GM12874 (cell line): ENCODE results near the gene VAPB.

ENCODE experiments used
- TF ChIP-seq, protein P1 (sequence below): IDR thresholded peaks from 2 replicates; pipeline ENCODE4 v1.5.1; 2011; ENCODE audit warnings: low read depth, mild to moderate bottlenecking, control low read depth, low read length, moderate library complexity; ENCODE audit not compliant: insufficient read depth

The VAPB gene

DNA sequence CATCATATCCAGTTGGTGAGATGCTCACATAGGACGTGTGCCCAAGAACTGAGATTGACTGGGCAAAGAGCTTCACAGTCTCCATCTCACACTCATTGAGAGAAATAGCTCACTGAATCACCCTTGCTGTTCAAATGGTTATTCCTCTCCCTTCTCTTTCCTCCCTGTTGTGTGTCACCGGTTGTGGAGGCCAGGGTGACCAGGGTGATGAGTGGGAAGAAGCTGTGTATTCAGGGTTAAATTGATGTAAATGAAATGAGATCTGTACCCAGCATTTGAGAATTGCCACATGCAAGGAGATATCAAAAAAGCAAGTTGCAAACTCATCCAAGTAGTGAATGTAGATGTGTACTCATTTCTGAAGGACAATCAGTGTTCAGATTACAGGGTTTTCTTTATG lies 36.6 kb upstream of the VAPB start:
- TF ChIP-seq, protein P1, sequence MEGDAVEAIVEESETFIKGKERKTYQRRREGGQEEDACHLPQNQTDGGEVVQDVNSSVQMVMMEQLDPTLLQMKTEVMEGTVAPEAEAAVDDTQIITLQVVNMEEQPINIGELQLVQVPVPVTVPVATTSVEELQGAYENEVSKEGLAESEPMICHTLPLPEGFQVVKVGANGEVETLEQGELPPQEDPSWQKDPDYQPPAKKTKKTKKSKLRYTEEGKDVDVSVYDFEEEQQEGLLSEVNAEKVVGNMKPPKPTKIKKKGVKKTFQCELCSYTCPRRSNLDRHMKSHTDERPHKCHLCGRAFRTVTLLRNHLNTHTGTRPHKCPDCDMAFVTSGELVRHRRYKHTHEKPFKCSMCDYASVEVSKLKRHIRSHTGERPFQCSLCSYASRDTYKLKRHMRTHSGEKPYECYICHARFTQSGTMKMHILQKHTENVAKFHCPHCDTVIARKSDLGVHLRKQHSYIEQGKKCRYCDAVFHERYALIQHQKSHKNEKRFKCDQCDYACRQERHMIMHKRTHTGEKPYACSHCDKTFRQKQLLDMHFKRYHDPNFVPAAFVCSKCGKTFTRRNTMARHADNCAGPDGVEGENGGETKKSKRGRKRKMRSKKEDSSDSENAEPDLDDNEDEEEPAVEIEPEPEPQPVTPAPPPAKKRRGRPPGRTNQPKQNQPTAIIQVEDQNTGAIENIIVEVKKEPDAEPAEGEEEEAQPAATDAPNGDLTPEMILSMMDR, result no peak

DNA sequence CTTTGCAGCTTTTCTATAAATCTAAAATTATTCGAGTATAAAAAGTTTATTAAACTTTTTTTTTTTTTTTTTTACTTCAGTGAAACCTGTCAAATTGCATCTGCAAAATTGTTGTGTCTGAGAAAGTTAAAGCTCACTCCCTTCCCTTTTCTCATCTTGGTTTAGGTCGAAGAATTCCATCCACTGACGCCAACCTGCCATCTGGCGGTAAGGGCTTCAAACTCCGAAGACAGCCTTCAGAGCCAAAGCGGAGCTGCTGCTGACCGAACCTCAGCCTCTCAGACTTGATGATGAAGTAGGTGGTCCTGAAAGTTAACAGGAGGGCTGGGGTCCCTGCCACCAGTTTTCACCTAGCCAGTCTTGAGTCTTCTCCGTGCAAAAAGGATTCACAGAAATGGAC lies 29.6 kb upstream of the VAPB start:
- TF ChIP-seq, protein P1, result no peak

DNA sequence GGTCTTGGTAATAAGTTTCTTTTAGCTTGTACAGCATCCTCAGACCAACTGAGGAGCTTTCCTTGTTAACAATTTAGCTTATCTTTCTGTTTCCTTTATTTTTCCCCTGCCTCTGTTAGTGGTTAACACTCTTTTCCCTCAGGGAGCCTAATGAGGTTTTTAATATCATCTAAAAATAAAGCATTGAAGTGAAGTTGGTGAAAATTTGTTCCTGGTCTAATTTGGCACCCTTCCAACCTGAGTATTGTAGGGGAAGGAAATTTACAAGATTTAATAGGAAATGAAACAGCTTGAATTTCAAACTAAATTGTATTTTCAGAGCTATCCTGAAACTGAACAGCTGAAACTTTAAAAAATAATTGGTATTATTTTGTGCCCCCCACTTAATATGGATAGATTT lies 28.1 kb upstream of the VAPB start:
- TF ChIP-seq, protein P1, result no peak

DNA sequence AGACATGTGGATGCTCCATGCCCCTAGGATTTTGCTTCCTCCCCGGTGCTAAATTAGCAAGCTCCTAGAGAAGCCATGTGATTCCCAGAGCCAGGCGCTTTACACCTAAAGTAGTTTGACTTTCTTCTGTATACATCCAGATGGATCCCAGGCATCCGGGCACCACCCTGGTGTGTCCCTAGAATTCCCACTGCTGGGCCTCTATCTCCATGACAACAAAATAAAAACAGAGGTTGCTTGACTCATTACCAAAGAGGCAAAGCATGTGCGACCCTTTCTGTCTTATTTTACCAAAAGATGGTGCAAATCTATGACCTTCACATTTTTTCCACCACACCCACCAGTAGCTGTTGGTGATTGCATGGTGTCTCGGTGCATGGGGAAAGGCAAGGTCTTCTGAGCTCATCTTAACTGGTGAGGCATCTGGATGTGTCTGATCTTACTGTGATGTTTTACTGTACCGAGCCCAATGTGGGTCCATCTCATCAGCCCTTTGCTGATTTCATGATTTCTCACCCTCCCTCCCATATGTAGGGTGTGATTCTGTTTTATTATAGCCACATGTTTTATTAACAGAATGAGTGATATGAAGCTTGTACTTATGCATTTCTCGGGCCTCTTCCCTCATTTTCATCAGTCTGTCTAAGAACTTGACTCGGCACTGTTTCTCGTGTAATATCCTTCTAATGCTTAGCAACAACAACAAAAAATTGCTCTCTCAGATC lies 27.4 kb upstream of the VAPB start:
- TF ChIP-seq, protein P1, result no peak

DNA sequence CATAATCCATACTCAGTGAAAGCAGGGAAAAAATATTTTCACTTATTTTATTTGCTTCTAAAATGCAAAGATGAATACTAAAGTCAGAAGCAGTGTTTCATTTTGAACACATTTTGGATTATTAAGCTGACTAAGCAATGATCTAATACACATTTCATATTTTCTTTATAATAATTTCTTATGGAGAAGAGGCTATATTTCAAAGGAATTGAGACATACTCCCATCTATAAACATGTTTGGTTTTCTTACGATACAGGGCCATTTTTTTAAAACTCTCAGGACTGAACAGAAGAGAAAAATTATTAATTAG lies 26.9 kb upstream of the VAPB start:
- TF ChIP-seq, protein P1, result no peak

DNA sequence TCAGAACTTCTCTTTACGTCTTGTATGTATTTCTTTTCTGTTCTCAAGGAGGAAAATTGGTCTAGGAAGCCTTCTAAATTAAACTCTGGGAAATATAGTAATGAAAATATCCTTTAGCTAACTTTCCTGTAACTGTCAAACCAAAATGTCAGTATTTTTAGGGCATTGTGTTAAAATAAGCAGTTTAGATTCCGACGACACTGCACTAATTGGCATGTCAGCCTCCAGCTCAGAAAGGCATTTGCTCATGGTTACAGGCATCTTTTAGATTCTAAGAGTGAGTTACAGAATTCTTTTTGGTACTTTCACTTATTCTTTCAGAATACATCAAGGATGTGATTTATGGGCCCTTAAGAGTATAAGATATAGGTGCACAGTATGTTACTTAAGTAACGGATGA lies 26.1 kb upstream of the VAPB start:
- TF ChIP-seq, protein P1, result no peak

DNA sequence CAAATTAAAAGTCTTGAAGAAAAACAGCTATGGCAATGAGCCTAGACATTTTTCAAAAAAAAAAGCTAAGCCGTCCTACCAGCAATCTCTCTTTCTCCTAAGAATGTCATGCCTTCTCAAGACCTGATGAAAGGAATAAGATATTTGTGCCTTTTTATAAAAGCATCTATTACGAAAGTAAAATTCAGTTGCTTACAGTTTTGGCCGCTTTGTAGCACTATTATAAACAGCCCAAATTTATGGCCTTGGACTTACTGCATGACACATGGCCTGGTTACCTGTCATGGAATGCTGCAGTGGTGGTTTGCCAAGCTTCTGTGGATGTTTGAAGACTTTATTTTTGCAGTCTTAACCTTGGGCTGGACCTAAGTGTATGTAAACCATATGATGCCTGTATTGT lies 22.2 kb upstream of the VAPB start:
- TF ChIP-seq, protein P1, result no peak
